Hepatic stellate cell (primary cell): Measurements from ENCODE around the gene NXF2B.
"Not testable (repeated sequence)": the region's sequence is repeated elsewhere in the genome, so short reads cannot be mapped to it uniquely, and the experiment has no call there.

Experiments used
- DNase-seq: peaks from one replicate; pipeline ENCODE4 v3.0.0; 2011; ENCODE audit warnings: low spot score

Gene NXF2B, protein sequence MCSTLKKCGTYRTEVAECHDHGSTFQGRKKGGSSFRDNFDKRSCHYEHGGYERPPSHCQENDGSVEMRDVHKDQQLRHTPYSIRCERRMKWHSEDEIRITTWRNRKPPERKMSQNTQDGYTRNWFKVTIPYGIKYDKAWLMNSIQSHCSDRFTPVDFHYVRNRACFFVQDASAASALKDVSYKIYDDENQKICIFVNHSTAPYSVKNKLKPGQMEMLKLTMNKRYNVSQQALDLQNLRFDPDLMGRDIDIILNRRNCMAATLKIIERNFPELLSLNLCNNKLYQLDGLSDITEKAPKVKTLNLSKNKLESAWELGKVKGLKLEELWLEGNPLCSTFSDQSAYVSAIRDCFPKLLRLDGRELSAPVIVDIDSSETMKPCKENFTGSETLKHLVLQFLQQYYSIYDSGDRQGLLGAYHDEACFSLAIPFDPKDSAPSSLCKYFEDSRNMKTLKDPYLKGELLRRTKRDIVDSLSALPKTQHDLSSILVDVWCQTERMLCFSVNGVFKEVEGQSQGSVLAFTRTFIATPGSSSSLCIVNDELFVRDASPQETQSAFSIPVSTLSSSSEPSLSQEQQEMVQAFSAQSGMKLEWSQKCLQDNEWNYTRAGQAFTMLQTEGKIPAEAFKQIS

GRCh38 chrX:102439908-102440307 lies at the start of gene NXF2B:
NXF2B (minus strand) TSS chrX:102440008; CDS start chrX:102380036, 59,972 bp downstream.
- not testable (repeated sequence) for DNase-seq

DNA sequence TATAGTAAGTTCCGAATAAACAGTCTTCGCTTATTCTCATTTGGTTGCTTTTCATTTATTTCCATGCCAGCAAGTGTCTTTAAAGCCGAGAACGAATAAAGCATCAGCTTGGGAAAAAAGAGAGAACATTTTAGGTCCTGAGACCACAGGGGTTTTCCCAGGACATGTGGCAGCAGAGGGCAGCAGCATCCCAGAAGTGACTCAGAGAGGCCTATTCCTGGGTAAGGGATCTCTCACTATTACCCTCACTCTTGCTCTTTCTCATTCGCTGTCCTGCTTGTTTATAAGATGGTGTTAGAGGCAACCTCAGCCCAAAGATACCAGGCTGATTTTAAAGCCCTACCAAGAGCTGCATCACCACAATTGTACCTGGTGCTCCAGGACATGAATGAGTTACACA lies 39.0 kb upstream of the NXF2B start:
- DNase-seq, result not testable (repeated sequence)

DNA sequence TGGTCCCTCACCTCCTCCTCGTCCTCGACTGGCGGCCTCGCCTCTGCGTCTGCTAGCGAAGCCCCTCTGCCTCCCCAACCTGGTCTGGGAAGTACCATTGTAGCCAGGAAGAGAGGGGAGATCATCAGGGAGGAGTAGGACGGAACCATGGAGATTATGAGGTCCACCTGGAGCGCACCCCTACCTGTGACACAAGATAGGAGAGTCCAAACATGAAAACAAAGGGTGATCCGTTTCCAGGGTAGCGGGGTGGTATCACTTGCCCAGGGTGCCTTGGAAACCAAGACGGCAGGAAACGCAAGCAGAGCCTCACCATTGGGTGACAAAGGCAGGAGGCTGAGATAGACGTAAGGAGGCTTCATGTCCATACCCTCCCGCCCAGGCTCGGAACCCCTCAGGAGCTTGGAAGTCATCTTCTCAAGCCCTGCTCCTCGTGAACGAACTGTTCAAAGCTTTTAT lies 32.0 kb upstream of the NXF2B start, which contains the start of gene TCP11X2:
TCP11X2 (minus strand) TSS at position 51 of the 459 bp plus-strand sequence.
- DNase-seq, result not testable (repeated sequence)

DNA sequence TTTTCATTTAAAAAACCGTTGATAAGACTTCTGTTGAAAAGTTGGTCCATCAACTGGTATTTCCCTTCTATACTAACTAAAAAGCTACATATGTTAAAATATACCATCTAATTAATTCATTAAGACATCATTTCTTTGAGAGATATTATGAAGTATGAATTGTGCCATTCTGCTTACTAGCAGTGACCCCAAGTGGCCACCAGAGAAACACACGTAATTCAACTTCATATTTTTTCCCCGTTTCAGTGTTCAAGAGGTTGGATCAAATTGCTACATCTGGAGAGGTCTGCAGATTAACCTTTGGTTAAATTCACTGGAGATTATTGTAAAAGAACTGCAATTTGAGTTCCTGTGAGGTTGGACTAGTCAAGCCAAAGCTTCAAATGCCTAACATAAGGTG lies 30.4 kb upstream of the NXF2B start:
- DNase-seq, result not testable (repeated sequence)

DNA sequence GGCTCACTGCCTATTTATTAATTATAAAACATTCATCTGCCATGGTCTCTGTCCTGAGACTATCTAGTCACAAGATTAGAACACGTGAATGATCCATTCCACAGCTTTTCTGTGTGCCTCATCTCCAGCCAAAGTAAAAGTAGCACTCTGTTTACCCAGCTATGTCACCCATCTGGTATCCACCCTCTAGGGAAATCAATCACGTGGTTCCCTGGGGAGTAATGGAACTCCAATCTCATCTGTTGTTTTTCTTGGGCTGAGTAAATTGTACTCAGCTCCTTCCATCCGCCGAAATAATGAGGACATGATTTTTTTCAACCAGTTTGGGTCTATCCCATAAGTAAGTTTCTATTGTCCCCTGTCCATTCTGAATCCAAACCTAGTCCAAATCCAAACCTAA lies 18.8 kb upstream of the NXF2B start:
- DNase-seq, result not testable (repeated sequence)

DNA sequence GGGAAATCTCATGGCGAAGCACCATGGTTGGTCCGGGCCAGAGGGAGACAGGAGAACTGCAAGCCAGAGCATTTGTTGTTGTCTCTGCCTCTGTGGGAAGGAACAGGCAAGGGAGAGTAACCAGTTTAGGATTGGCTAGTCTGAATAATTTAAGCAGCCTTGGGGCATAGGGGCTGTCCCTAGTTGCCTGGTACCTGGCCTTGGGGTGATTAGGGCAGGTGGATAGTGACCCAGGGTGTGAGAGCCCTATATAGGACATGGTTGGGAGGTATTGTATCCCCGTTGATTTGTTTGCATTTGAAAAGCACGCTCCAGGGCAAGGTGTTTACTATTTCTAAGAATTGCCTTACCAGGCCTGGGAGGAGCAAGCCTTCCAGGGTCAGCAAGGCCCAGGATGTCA lies 25.3 kb downstream of the NXF2B start:
- not testable (repeated sequence) for DNase-seq

GRCh38 chrX:102345916-102346315 lies 93.9 kb downstream of the NXF2B start:
- peak; percentile 16 for DNase-seq

- DNase-seq, result no peak
Measured at GRCh38 chrX:102341867-102342266, 97.9 kb downstream of the NXF2B start.

DNA sequence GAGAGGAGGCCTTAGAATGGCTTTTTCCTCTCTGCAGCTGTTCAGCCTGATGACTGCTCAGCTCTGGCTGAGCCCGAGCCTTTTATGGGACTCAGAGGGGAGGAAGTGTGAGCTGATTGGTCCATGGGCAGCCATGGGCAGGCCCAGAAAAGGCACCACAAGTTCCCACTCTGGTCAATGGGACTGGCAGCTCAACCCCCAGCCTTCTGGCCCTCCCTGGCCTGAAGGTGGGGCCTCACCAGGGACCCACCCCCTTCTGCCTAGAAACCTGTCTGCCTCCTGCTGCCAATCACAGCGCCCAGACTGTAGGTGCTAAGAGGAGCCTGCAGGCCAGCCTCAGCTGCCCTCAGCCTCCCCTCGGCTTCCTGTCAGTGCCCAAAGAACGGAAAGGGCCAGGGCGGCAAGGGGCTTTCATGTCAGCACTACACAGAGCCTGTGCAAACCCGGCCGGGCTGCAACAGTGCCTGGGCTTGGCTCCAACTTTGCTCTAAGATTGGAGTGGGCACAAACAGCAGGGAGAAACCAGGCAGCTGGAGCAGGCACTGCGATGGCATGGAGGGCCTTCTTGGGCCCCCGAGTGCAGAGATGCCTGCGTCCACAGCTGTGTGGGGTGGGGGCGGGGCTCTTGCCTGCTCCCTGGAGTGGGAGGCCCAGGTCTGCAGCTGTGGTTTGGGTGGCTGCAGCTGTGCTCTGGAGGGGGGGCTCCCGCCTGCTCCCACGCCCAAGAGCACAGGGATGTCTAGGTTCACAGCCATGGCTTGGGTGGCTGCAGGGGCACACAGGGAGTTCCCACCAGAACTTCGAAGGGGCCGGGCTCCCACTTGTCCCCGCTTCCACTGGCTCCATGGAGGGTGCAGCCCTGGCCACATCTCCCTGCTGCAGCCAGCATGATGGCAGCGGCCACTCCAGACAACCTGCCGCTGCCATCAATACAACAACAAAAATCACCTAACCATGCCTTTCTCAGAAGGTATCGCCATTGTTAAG lies 100.2 kb downstream of the NXF2B start:
- DNase-seq, result no peak

DNA sequence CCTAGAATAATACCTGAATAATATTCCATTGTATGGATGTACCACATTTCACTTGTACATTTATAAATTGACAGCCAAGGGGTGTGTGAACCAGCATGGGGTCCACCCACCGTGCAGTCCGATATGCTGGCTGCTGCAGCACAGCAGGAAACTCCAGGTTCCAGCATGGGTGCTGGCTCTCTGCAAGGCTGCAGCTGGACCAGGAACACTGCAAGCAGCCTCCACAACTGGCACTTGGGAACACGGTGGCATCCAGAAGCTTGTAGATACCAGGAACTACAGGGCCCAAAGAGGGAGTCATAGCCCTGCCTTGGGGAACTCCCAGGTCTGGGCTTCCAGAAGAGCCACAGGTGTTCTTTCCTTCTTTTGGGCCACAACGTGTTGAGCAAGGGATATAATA lies 101.6 kb downstream of the NXF2B start:
- DNase-seq, result no peak
